NCI-H1092 treated with DMSO at 0.1 percent for 48 hours (cell line): ENCODE results near the gene DTX3L.

Experiments used
- DNase-seq: peaks from one replicate; lab custom pipeline; 2025; lab: John Stamatoyannopoulos, UW

DTX3L gene

DNA sequence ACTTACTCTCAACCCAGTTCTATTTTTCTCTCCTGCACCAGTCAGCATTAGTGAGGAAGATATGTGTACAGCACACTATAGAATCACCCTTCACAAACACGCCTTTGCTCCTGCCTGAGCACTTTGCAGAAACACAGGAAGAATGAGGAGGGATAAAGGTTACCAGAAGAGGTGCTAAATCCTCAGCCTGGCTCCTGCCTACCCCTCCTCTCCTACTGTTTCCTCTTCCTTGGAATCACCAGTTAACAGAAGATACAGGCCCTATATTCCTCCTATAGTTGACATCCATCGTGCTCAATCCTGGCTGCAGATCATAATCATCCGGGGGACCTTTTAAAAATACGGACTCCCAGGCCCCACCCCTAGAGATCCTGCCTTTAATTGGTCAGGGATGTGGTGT is 42.2 kb downstream of the DTX3L start:
- no peak for DNase-seq

DNA sequence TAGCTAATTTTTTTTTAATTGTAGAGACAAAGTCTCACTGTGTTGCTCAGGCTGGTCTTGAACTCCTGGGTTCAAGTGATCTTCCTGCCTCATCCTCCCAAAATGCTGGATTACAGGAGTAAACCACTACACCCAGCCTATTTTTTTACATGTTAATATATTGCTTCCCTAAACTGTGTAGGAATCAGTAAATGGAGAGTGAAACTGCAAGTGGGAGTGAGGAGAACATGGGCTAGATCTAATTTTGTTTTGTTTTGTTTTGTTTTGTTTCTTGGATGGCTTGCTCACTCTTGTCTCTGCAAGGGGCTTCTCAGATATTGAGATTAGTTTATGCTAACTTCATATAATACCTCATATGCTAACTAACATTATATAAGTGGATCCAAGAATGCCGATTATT is 44.8 kb downstream of the DTX3L start:
- no peak for DNase-seq

DNA sequence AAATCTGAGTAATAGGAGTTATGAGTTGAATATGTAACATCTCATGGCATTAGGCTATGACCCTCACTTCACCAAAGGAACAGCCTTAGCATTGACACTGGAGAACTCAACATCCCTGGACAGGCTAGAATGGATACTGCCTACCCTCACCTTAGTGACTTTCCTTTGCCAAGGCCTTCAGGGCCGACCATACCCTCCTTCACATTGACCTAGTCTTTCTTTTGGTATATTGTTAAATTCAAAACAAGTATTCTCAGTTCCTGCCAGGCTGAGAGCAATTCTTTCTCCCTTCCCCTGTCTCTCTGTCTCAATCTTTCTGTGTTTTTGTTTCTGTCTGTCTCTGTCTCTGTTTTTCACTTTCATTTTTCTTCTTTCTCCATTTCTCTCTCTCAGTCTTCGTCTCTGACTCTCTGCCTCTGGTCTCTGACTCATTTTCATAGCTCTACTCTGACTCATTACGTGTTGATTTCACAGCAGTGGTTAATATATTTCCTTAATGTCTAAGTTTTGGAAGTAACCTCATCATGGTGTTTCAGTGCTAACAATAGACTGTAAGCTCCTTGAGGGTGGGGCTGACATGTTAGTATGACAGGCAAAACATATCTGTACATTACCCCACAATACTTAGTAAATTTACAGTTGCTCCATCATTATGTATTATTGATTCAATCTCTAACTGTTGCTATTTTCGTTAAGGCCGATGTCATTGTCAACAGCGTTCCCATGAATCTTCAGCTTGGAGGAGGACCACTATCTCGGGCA is 45.8 kb downstream of the DTX3L start:
- no peak for DNase-seq

DNA sequence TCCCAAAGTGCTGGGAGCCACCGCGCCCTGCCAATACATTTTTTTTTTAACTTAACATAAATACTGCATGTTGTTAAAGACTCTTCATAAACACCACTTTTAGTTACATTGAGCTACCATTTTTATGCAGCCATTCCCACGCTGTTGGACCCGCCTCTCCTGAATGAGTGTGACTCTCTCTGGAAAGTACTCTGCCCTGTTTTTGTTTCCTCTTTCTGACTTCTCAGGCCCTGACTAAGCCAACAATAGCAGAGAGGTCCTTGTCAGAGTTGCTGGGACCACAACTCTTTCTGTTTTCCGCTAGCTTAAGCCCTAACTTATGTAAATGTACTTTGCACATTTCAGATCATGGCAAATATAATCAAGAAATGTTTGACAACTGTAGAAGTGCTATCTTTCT is 48.6 kb downstream of the DTX3L start:
- DNase-seq: no peak

DNA sequence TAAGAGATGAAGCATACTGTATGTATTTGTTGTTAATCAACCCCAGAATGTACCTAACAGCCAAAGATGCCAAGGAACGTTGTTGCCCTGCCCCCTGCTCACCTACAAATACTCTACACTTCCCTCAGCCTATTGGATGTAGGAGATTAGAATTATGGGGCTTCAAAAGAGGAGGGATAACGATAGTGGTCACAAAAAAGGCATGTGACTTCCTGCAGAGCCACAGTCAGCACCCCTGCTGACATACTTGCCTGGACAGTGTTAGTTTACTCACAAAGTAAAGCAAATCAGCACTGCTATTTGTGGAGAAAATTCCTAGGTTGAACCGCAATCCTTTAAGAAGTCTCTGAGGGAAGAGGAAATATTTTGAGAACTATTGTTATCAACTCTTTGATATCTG is 51.2 kb downstream of the DTX3L start:
- DNase-seq: no peak

DNA sequence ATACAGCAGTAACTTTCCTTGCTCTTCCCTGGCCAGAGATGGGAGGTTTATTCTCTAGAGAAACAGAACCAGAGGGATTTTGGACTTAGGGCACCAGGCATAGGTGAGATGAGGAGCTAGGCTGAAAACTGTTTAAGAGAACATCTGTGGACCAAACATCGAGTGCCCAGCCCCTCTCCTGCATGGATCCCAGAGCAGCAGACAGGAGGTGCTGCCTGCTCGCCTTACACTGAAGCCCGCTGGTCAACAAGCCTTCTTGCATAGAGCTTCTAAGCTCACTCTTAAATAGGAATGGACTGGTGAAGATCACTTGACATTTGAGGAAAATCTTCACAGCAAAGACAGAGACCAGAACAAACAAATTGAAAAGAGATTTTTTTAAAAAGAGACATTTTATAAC is 54.5 kb downstream of the DTX3L start:
- DNase-seq: no peak

DNA sequence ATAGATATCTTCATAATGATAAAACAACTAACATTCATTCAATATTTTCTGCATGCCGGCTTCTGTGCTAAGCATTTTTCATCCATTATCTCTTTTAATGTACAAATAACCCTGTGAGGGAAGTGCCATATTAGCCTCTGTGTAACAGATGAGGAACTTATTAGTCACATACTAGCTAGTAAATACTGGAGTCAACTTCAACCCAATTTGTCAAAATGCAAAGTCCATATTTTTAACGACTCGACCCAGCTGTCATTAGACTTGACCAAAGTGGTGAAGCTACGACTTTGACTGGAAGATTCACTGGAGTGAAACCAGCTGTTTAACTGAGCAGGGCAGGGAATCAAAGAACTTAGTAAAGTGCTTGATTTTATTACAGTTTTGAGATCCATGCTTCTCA is 54.9 kb downstream of the DTX3L start:
- no peak for DNase-seq

DNA sequence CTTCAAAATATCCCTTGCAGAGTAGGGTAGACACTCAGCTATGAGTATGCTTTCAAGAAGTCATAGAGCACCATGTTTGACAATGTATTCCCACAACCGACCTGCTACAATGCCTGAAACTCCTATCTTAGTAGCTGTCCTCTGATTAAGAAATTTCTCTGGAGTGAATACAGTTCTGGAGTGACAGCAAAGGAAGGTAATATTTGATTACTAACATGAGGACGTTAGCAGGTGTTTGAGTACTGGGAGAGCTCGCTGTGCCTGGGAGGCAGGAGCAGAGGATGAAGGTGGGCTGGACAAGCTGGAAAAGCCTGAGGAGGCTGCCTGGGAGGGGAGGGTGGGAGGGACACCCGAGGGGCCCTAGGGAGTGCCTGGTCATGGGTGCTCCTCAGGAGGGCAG is 56.3 kb downstream of the DTX3L start:
- DNase-seq: no peak

DNA sequence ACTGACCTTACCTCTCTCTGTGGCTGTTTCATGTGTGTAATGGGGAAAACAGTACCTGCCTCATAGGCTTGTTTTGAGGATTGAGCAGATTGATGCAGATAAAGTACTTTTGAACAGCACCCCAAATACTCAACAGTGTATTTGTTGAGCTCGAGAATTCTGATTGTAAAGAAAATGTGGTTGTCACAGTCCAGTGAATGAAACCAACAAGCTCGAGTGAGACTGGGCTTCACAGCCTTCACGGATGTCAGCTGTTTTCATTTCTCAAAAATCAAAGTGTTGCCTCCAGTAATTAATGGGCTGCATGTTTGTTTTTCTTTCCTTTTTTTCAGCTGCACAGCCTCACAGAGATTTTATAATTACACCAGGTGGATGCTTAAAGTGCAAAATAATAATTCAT is 57.0 kb downstream of the DTX3L start:
- DNase-seq: no peak

DNA sequence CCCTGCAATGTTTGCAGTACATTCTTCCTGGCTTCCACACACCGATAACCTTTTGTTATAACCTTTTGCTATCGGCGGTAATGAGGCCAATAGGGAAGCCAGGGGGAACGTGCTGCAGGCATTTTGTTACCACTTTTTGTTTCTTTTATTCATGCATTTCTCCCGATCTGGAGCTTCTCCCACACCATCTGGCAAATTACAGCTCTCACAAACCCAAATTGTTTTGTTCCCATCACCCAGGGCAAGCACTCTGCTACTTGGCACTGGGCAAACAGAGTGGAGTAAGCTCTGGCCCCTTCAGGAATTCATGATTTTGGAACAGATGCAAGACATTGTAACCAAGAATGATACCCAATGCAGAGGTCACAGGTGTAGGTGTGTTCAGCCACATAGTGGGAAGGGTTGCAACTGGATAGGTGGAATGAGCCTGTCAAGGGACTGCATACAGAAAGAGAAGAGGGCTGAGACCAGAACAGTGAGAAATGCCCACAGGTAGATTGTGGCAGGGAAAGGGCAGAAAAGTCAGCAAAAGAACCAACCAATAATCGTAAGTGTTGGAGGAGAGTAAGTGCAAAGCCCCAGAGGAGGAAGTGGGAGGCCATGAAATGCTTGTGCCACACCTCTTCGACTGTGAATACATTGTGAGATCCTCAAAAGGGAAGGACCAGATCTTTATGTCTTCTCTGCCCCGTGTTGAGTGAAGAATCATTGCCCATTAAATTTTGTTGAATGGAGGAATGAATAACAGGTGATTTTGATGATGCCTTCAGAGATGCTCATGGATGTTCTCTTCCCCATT is 59.1 kb downstream of the DTX3L start:
- no peak for DNase-seq
